Measurements from ENCODE around the gene MYOT.

The MYOT gene

GRCh38 chr5:137902408-137903133, 34.9 kb downstream of the MYOT start:
- DNase-seq (ENCODE audit: low spot score), result no peak

- no peak for DNase-seq (ENCODE audit: low spot score)
Observed at GRCh38 chr5:137914758-137915157, 47.1 kb downstream of the MYOT start.

- DNase-seq (ENCODE audit: low spot score), result no peak
Observed at GRCh38 chr5:137916923-137917322, 49.3 kb downstream of the MYOT start.

DNA sequence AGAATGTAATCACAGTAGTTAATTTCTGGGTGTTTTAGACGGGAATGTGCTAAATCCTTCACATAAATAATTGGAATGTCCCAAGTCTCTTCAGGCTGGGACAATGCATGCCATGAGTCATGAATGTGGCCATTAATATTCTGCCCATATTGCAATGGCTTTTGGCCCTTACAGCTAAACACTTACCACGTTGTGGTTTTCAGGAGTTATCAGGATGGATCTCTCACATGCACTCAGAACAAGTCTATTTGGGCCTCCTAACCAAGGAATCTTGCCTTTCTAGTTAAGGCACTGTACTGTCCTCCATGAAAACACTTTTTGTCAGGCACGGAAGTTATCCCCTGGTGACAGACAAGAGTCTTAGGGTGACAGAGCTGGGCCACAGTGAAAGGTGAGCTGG, 54.3 kb downstream of the MYOT start:
- no peak for DNase-seq (ENCODE audit: low spot score)

DNA sequence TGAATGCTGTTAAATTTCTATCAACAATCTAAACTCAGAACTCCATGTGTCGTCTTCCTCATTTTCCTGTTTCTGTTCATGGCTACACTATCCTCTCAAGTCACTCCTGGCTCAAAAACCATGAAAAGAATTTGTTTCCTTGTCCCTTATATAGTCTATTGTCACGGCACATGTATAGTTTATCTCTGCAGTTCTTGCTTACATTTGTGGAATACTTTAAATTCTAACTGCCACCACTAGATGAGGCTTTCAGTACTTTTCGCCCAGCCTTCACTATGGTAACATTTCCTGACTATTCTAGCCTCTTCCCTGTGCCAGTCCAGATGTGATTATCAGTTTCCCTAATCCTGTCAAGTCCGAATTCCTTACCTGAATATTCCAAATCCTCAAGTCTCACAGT, 56.2 kb downstream of the MYOT start:
- no peak for DNase-seq (ENCODE audit: low spot score)

DNA sequence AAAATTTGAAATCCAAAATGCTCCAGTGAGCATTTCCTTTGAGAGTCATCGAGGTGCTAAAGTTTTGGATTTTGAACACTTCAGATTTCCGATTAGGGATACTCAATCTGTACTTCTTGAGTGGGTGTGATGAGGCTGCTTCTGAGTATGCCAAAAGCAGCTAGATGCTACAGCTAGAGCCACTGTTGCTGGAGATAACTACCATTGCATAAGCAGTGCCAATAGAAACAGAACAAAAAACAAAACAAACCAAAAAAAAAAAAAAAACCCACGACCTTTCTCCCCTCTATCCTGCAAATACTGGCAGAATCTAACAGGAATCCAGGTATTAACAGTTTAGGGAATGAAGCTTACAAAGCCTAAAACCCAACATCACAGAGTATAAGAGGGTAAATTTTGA, 65.1 kb downstream of the MYOT start:
- DNase-seq (ENCODE audit: low spot score), result no peak

DNA sequence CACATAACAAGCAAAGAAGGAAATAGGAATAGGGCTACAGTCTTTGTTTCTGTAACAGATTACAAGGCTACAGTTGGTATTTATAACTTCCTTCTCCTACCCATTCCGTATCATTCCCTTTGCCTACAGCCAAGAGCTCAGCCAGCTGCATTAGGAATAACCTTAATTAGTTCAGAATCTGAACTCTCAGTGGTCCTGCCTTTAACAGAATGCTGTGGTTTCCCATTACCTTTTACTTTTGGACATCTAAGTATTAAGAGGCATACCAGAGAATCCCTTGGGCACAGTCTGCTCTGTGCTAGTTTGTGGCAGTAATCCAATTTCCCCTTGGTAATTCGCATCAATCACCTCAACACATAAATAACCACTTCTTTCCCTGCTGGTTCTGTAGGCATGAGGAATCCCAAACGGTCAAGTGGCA, 65.8 kb downstream of the MYOT start:
- no peak for DNase-seq (ENCODE audit: low spot score)

- no peak for DNase-seq (ENCODE audit: low spot score)
Observed at GRCh38 chr5:137935190-137935589, 67.5 kb downstream of the MYOT start.

GRCh38 chr5:137935694-137936093, 68.0 kb downstream of the MYOT start:
- no peak for DNase-seq (ENCODE audit: low spot score)
